Neuronal stem cell (in vitro differentiated cells): Measurements from ENCODE around the gene FOXJ3.
A peak's percentile ranks its signal among the peaks of the same experiment; 100 is the strongest.

Experiments used
- DNase-seq: peaks from one replicate; pipeline ENCODE4 v3.0.0-alpha.2; 2013; ENCODE audit warnings: low spot score
- H2AFZ ChIP-seq: one replicate; pipeline ENCODE4 v1.6.1; 2013; ENCODE audit warnings: mild to moderate bottlenecking, low read length, inconsistent platforms
- H2AK5ac ChIP-seq: 2 replicates; pipeline ENCODE4 v1.6.1; 2013; ENCODE audit warnings: low read depth, mild to moderate bottlenecking, inconsistent platforms, low read length, moderate library complexity, mixed read lengths
- H2BK120ac ChIP-seq: 2 replicates; pipeline ENCODE4 v1.6.1; 2013; ENCODE audit warnings: low read depth, mild to moderate bottlenecking, inconsistent platforms, low read length, moderate library complexity, mixed read lengths
- H2BK12ac ChIP-seq: one replicate; pipeline ENCODE4 v1.6.1; 2013; ENCODE audit warnings: low read length, inconsistent platforms
- H2BK15ac ChIP-seq: 2 replicates; pipeline ENCODE4 v1.6.1; 2013; ENCODE audit warnings: mild to moderate bottlenecking, low read length, inconsistent platforms, mixed read lengths
- H2BK5ac ChIP-seq: one replicate; pipeline ENCODE4 v1.6.1; 2013; ENCODE audit warnings: inconsistent platforms, mild to moderate bottlenecking, low read length, moderate library complexity
- H3K14ac ChIP-seq: one replicate; pipeline ENCODE4 v1.6.1; 2013; ENCODE audit warnings: low read length, inconsistent platforms
- H3K18ac ChIP-seq: 2 replicates; pipeline ENCODE4 v1.6.1; 2013; ENCODE audit warnings: low read length, inconsistent platforms
- H3K23ac ChIP-seq: 2 replicates; pipeline ENCODE4 v1.6.1; 2013; ENCODE audit warnings: low read depth, mild to moderate bottlenecking, mixed read lengths, low read length, inconsistent platforms; ENCODE audit not compliant: poor library complexity
- H3K27ac ChIP-seq: replicated peaks from 3 replicates; pipeline ENCODE4 v1.5.1; 2013; ENCODE audit warnings: low read length, inconsistent platforms
- H3K27me3 ChIP-seq, 3 experiments: 2 replicates each; pipeline ENCODE4 v1.6.1; 2013; ENCODE audit warnings: low read length in 3 of 3, mild to moderate bottlenecking in 2 of 3, inconsistent platforms in 1 of 3, low read depth in 1 of 3, mixed read lengths in 1 of 3, moderate library complexity in 1 of 3; ENCODE audit not compliant: control insufficient read depth in 3 of 3, insufficient read depth in 3 of 3
- H3K36me3 ChIP-seq, 2 donors: replicated peaks in 1 of 2; 2 replicates each; pipeline ENCODE4 v1.6.1; 2013; ENCODE audit warnings: low read length in 2 of 2; ENCODE audit not compliant: control insufficient read depth in 2 of 2, insufficient read depth in 2 of 2
- H3K4ac ChIP-seq: 2 replicates; pipeline ENCODE4 v1.6.1; 2013; ENCODE audit warnings: inconsistent platforms, mild to moderate bottlenecking, low read length, moderate library complexity
- H3K4me1 ChIP-seq, 2 donors: 1 replicate in 1 of 2; 2 replicates in 1 of 2; pipeline ENCODE4 v1.6.1; 2013; ENCODE audit warnings: low read length in 2 of 2, low read depth in 1 of 2; ENCODE audit not compliant: control insufficient read depth in 2 of 2, insufficient read depth in 1 of 2
- H3K4me2 ChIP-seq: one replicate; pipeline ENCODE4 v1.6.1; 2013; ENCODE audit warnings: mild to moderate bottlenecking, low read length, inconsistent platforms; ENCODE audit not compliant: insufficient read depth, poor library complexity, severe bottlenecking
- H3K4me3 ChIP-seq, 2 donors: 2 replicates each; pipeline ENCODE4 v1.5.1; 2013; ENCODE audit warnings: low read length in 2 of 2, mild to moderate bottlenecking in 2 of 2, inconsistent platforms in 1 of 2, moderate library complexity in 1 of 2
- H3K79me1 ChIP-seq: one replicate; pipeline ENCODE4 v1.6.1; 2013; ENCODE audit warnings: low read depth, mild to moderate bottlenecking, inconsistent platforms, low read length, moderate library complexity
- H3K9ac ChIP-seq: one replicate; pipeline ENCODE4 v1.6.1; 2013; ENCODE audit warnings: mild to moderate bottlenecking, low read depth, low read length, inconsistent platforms; ENCODE audit not compliant: poor library complexity
- H3K9me3 ChIP-seq, 2 donors: replicated peaks in 1 of 2; 2 replicates each; pipeline versions ENCODE3 to v1.6.1; 2013; ENCODE audit warnings: low read length in 2 of 2, mild to moderate bottlenecking in 2 of 2, inconsistent platforms in 1 of 2, low read depth in 1 of 2, mixed read lengths in 1 of 2, moderate library complexity in 1 of 2; ENCODE audit not compliant: control insufficient read depth in 2 of 2, insufficient read depth in 1 of 2
- H4K8ac ChIP-seq: one replicate; pipeline ENCODE4 v1.6.1; 2013; ENCODE audit warnings: low read depth, mild to moderate bottlenecking, inconsistent platforms, low read length, moderate library complexity
- H4K91ac ChIP-seq: one replicate; pipeline ENCODE4 v1.6.1; 2013; ENCODE audit warnings: low read length, low read depth, mild to moderate bottlenecking, inconsistent platforms; ENCODE audit not compliant: poor library complexity
- WGBS, 2 donors: extraction: QIAGEN DNeasy Blood & Tissue Kit; methylation state at CpG; one replicate each; pipeline ENCODE4 v1.1.7; 2013; ENCODE audit warnings: missing lambda C conversion rate in 2 of 2, mixed read lengths in 1 of 2; ENCODE audit not compliant: insufficient read length in 2 of 2, insufficient replicate concordance in 1 of 2; ENCODE audit errors: extremely low coverage in 2 of 2; 5-methylcytosine and 5-hydroxymethylcytosine counted together

Gene FOXJ3

GRCh38 chr1:42154685-42155084, 180.3 kb downstream of the FOXJ3 start:
- peaks cover 2% of the 10 kb centered on the region for H3K79me1 ChIP-seq
- H2BK15ac ChIP-seq = no peak overlapping the region
- no peak overlapping the region for H4K8ac ChIP-seq
- no peak overlapping the region for H2BK120ac ChIP-seq
- no peak overlapping the region for H2BK5ac ChIP-seq
- peak overlapping the region; percentile 10 for H3K9ac ChIP-seq
- peak overlapping the region; percentile 6 for H3K23ac ChIP-seq
- WGBS, 2 donors = no CpG with 5 or more reads among the region's 13 CpGs
- no peak overlapping the region for H4K91ac ChIP-seq
- H2BK12ac ChIP-seq = no peak overlapping the region
- H2AFZ ChIP-seq = no peak overlapping the region
- no peak overlapping the region for H3K4ac ChIP-seq
- DNase-seq = no peak
- H2AK5ac ChIP-seq = peak overlapping the region; percentile 77
- no peak overlapping the region for H3K27ac ChIP-seq
- H3K36me3 ChIP-seq = no peaks in the 10 kb centered on the region
- no peak overlapping the region for H3K4me3 ChIP-seq
- peaks cover 0 to 2% of the 10 kb centered on the region in 2 donors for H3K9me3 ChIP-seq
- H3K18ac ChIP-seq = peak overlapping the region; percentile 69
- peaks cover 0 to 9% (median 0%) of the 10 kb centered on the region in 3 experiments for H3K27me3 ChIP-seq
- H3K4me1 ChIP-seq = no peaks in the 10 kb centered on the region
- H3K4me2 ChIP-seq = no peak overlapping the region
- H3K14ac ChIP-seq = no peak overlapping the region

GRCh38 chr1:42153624-42154023, 181.4 kb downstream of the FOXJ3 start:
- no CpG with 5 or more reads among the region's 6 CpGs for WGBS, 2 donors
- Histone ChIP-seq H2BK5ac (peak overlapping the region; percentile 6), H4K8ac (no peak overlapping the region), H3K27ac (no peak overlapping the region), H3K27me3 (peaks cover 0 to 9% (median 0%) of the 10 kb centered on the region in 3 experiments), H2BK15ac (no peak overlapping the region), H3K4me3 (no peak overlapping the region), H3K18ac (peak overlapping the region; percentile 65), H3K4ac (no peak overlapping the region), H3K4me1 (no peaks in the 10 kb centered on the region), H3K14ac (no peak overlapping the region), H3K4me2 (no peak overlapping the region), H2AK5ac (no peak overlapping the region), H3K79me1 (peaks cover 2% of the 10 kb centered on the region), H3K23ac (peak overlapping the region; percentile 17), H2AFZ (no peak overlapping the region), H3K9me3 (peaks cover 0 to 2% of the 10 kb centered on the region in 2 donors), H3K9ac (no peak overlapping the region), H3K36me3 (no peaks in the 10 kb centered on the region), H2BK120ac (no peak overlapping the region), H4K91ac (no peak overlapping the region), H2BK12ac (no peak overlapping the region)
- no peak for DNase-seq

GRCh38 chr1:42152907-42153600, 182.0 kb downstream of the FOXJ3 start, which contains the start of gene GUCA2B:
Gene GUCA2B, plus strand, starts transcription at chr1:42153410. Its CDS starts 41 bp downstream, at chr1:42153451.
- H2AK5ac ChIP-seq = no peak within 1 kb of the TSS
- H3K4me3 ChIP-seq = no peak within 1 kb of the TSS
- H2BK15ac ChIP-seq = peak within 1 kb of the TSS; percentile 45
- no peak within 1 kb of the TSS for H3K4me2 ChIP-seq
- peak within 1 kb of the TSS; percentile 1 for H3K9ac ChIP-seq
- H3K18ac ChIP-seq = peak within 1 kb of the TSS; percentile 65
- H3K4ac ChIP-seq = no peak within 1 kb of the TSS
- no CpG with 5 or more reads among the region's 12 CpGs for WGBS, 2 donors
- peak within 1 kb of the TSS; percentile 58 for H3K14ac ChIP-seq
- no peaks in the 10 kb centered on the region for H3K36me3 ChIP-seq
- H3K23ac ChIP-seq = peak within 1 kb of the TSS; percentile 17
- no peak for DNase-seq
- no peak within 1 kb of the TSS for H4K91ac ChIP-seq
- no peak within 1 kb of the TSS for H2AFZ ChIP-seq
- no peak within 1 kb of the TSS for H2BK120ac ChIP-seq
- H3K4me1 ChIP-seq = no peaks in the 10 kb centered on the region
- H2BK5ac ChIP-seq = peak within 1 kb of the TSS; percentile 6
- no peak within 1 kb of the TSS for H4K8ac ChIP-seq
- peaks cover 0 to 9% (median 0%) of the 10 kb centered on the region in 3 experiments for H3K27me3 ChIP-seq
- H3K27ac ChIP-seq = no peak within 1 kb of the TSS
- H2BK12ac ChIP-seq = no peak within 1 kb of the TSS
- peaks cover 2% of the 10 kb centered on the region for H3K79me1 ChIP-seq
- H3K9me3 ChIP-seq = peaks cover 0 to 2% of the 10 kb centered on the region in 2 donors

DNA sequence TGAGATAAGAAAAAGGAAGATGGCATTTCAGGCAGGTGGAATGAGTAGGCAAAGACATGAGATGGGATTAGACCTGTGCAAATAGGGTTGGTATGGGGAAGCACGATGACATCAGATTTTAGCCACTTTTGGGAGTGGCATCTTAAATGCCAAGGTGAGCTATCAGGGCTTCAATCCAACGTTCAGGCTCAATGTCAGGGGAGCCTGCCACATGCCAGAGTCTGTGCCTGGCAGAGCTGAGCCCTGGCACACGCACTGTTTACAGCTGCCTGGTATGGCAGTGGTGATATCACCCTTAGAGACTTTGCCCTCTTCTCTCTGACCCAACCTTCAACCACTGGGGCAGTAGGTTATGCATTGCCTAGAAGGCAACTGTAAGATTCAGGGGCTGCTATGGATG, 182.9 kb downstream of the FOXJ3 start:
- no peak overlapping the region for H3K18ac ChIP-seq
- WGBS, 2 donors = no CpG with 5 or more reads among the region's 3 CpGs
- H2AFZ ChIP-seq = no peak overlapping the region
- H4K8ac ChIP-seq = no peak overlapping the region
- H3K23ac ChIP-seq = no peak overlapping the region
- H2AK5ac ChIP-seq = no peak overlapping the region
- H3K36me3 ChIP-seq = no peaks in the 10 kb centered on the region
- no peak overlapping the region for H3K4me3 ChIP-seq
- H4K91ac ChIP-seq = no peak overlapping the region
- H3K9me3 ChIP-seq = no peaks in the 10 kb centered on the region
- no peak overlapping the region for H2BK12ac ChIP-seq
- no peak overlapping the region for H2BK120ac ChIP-seq
- H3K9ac ChIP-seq = no peak overlapping the region
- no peaks in the 10 kb centered on the region for H3K79me1 ChIP-seq
- no peak overlapping the region for H2BK15ac ChIP-seq
- H3K4me1 ChIP-seq = no peaks in the 10 kb centered on the region
- DNase-seq = no peak
- no peak overlapping the region for H3K4ac ChIP-seq
- H3K27me3 ChIP-seq = peaks cover 0 to 15% (median 0%) of the 10 kb centered on the region in 3 experiments
- H3K14ac ChIP-seq = no peak overlapping the region
- H3K4me2 ChIP-seq = no peak overlapping the region
- H2BK5ac ChIP-seq = no peak overlapping the region
- H3K27ac ChIP-seq = no peak overlapping the region
